Smooth muscle cell (in vitro differentiated cells): ENCODE results near the gene B4GALNT4. TPM values are rescaled to one million over a fixed set of nuclear protein-coding genes. Genes with fewer than 3 reads are reported as not detected.
"Not testable (repeated sequence)": the region's sequence is repeated elsewhere in the genome, so short reads cannot be mapped to it uniquely, and the experiment has no call there.

Experiments used
- DNase-seq: peaks from one replicate; lab custom pipeline; 2025; ENCODE audit not compliant: unreplicated experiment; lab: John Stamatoyannopoulos, UW
- H2AFZ ChIP-seq: fragments of 200-600 bp; sonication (generic); 2 replicates; pipeline ENCODE4 v1.6.0; 2016; ENCODE audit warnings: antibody characterized with exemption, low read depth, mild to moderate bottlenecking
- H3F3A ChIP-seq: fragments of 200-600 bp; sonication (generic); 2 replicates; pipeline ENCODE4 v1.6.0; 2017; ENCODE audit warnings: antibody characterized with exemption, low read depth
- H3K27ac ChIP-seq: fragments of 200-600 bp; sonication (generic); 2 replicates; pipeline ENCODE4 v1.5.1; 2016; ENCODE audit warnings: low read depth, mild to moderate bottlenecking
- H3K27me3 ChIP-seq: fragments of 200-600 bp; sonication (generic); 2 replicates; pipeline ENCODE4 v1.6.1; 2016; ENCODE audit warnings: low read depth, mild to moderate bottlenecking
- H3K36me3 ChIP-seq: fragments of 200-600 bp; sonication (generic); 2 replicates; pipeline ENCODE4 v1.5.1; 2016; ENCODE audit warnings: low read depth
- H3K4me1 ChIP-seq: fragments of 200-600 bp; sonication (generic); 2 replicates; pipeline ENCODE4 v1.5.1; 2016; ENCODE audit warnings: low read depth
- H3K4me2 ChIP-seq: fragments of 200-600 bp; sonication (generic); 2 replicates; pipeline ENCODE4 v1.6.0; 2016; ENCODE audit warnings: mild to moderate bottlenecking
- H3K4me3 ChIP-seq: fragments of 200-600 bp; sonication (generic); 2 replicates; pipeline ENCODE4 v1.5.1; 2016; ENCODE audit warnings: mild to moderate bottlenecking
- H3K79me2 ChIP-seq: fragments of 200-600 bp; sonication (generic); 2 replicates; pipeline ENCODE4 v1.6.0; 2016; ENCODE audit warnings: low read depth, mild to moderate bottlenecking
- H3K9ac ChIP-seq: fragments of 200-600 bp; sonication (generic); 2 replicates; pipeline ENCODE4 v1.6.0; 2016; ENCODE audit warnings: low read depth
- H3K9me3 ChIP-seq: fragments of 200-600 bp; sonication (generic); replicated peaks from 2 replicates; pipeline ENCODE4 v1.5.1; 2016; ENCODE audit warnings: low read depth
- H4K20me1 ChIP-seq: fragments of 200-600 bp; sonication (generic); 2 replicates; pipeline ENCODE4 v1.6.0; 2016; ENCODE audit warnings: low read depth
- WGBS: methylation state at CpG from one replicate; pipeline ENCODE4 v1.1.7; 2016; ENCODE audit warnings: low lambda C conversion rate; 5-methylcytosine and 5-hydroxymethylcytosine counted together
- polyA plus RNA-seq: library from polyadenylated mRNA; unstranded; fragments of >200 nt; fragmentation: Nextera tagmentation; extraction: Ambion mirVana; gene quantifications from 2 replicates; pipeline ENCODE4 v1.2.1, GENCODE V29; 2016
- total RNA-seq: library from RNA; depleted of rRNA; stranded (reverse); fragments of >200 nt; gene quantifications from 2 replicates; pipeline ENCODE4 v1.2.3, GENCODE V29; 2014
- TF ChIP-seq, protein P1 (sequence below): fragments of 200-600 bp; sonication (generic); IDR thresholded peaks from 2 replicates; pipeline ENCODE4 v1.5.1; 2017; ENCODE audit warnings: borderline replicate concordance, mild to moderate bottlenecking, antibody characterized with exemption; ENCODE audit not compliant: insufficient read depth, poor library complexity, severe bottlenecking

B4GALNT4 gene
- total and polyA plus RNA-seq, 2 experiments from 2014 or later = 21.9 to 45.8 TPM

- peaks cover 3% of the 10 kb centered on the region for H3K79me2 ChIP-seq
- no peaks in the 10 kb centered on the region for H3K36me3 ChIP-seq
- no peaks in the 10 kb centered on the region for H4K20me1 ChIP-seq
- 97% methylated on average over 23 of the region's 23 CpGs for WGBS
- H3F3A ChIP-seq = peaks cover 8% of the 10 kb centered on the region
- H3K27ac ChIP-seq = no peak overlapping the region
- DNase-seq = no peak
- no peaks in the 10 kb centered on the region for H3K27me3 ChIP-seq
- H2AFZ ChIP-seq = no peak overlapping the region
- no peak overlapping the region for H3K9ac ChIP-seq
- no peak overlapping the region for H3K4me2 ChIP-seq
- TF ChIP-seq, protein P1, sequence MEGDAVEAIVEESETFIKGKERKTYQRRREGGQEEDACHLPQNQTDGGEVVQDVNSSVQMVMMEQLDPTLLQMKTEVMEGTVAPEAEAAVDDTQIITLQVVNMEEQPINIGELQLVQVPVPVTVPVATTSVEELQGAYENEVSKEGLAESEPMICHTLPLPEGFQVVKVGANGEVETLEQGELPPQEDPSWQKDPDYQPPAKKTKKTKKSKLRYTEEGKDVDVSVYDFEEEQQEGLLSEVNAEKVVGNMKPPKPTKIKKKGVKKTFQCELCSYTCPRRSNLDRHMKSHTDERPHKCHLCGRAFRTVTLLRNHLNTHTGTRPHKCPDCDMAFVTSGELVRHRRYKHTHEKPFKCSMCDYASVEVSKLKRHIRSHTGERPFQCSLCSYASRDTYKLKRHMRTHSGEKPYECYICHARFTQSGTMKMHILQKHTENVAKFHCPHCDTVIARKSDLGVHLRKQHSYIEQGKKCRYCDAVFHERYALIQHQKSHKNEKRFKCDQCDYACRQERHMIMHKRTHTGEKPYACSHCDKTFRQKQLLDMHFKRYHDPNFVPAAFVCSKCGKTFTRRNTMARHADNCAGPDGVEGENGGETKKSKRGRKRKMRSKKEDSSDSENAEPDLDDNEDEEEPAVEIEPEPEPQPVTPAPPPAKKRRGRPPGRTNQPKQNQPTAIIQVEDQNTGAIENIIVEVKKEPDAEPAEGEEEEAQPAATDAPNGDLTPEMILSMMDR = no peak
- no peak overlapping the region for H3K4me3 ChIP-seq
- H3K9me3 ChIP-seq = no peaks in the 10 kb centered on the region
- H3K4me1 ChIP-seq = peaks cover 38% of the 10 kb centered on the region
Observed at GRCh38 chr11:332651-333480, 36.4 kb upstream of the B4GALNT4 start.

DNA sequence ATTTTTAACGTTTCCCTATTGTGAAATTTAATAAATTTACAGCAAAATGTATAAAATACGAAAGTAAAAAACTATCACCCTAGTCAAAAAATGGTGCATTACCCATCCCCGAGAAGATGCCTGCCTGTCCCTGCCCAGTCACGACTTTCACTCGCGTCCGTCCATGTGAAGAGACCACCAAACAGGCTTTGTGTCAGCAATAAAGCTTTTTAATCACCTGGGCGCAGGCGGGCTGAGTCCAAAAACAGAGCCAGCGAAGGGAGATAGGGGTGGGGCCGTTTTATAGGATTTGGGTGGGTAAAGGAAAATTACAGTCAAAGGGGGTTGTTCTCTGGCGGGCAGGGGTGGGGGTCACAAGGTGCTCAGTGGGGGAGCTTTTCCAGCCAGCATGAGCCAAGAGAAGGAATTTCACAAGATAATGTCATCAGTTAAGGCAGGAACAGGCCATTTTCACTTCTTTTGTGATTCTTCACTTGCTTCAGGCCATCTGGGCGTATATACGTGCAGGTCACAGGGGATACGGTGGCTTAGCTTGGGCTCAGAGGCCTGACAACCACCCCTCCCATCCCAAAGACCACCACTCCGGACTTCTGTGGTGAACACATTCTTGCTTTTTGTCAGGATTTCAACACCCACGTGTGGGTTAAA is 35.6 kb upstream of the B4GALNT4 start:
- H3K4me2 ChIP-seq = peak overlapping the region; percentile 77
- H3K4me3 ChIP-seq, H3F3A ChIP-seq, H4K20me1 ChIP-seq, H3K36me3 ChIP-seq, H3K27me3 ChIP-seq, H3K9me3 ChIP-seq, DNase-seq, H3K9ac ChIP-seq, H3K79me2 ChIP-seq: not testable (repeated sequence)
- H3K27ac ChIP-seq = peak overlapping the region; percentile 87
- H3K4me1 ChIP-seq = peaks cover 38% of the 10 kb centered on the region
- H2AFZ ChIP-seq = peak overlapping the region; percentile 51
- 51% methylated on average over 17 of the region's 17 CpGs for WGBS

DNA sequence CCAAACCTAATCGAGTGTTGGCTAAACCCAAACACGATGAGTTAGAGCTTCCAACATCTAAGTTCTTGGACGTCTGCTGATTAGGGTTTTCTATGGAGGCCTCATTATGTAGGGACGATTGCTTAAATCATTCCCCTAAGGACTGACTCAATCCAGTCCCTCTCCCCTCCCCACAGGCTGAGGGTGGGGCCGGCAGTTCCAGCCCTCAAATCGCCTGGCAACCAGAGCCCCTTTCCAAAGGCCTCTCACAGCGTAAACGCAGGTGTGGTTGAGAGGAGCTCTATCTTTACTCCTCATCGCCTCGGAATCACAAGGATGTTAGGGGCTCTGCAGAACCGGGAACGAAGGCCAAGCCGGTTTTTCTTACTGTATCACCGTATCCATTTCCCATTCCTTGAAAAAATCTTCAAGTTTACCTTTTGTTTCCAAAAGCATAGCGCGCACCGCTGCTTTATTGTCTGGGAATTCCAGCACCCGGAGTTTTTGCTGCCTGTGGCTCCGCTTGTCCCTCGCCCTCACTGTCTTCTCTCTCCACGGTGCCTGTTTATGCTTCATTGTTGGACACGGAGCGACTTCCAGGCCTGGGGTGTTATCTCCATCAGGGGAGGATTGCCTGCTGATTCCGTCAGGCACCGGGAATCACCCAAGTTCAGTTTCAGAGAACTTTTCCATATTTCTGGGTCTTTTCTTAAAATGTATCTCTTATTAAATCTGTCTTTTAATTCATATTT is 34.9 kb upstream of the B4GALNT4 start:
- Histone ChIP-seq H3K36me3 (no peaks in the 10 kb centered on the region), H3K27ac (peak overlapping the region; percentile 87), H3K9ac (peak overlapping the region; percentile 31), H3K4me3 (peak overlapping the region; percentile 23), H3K4me2 (peak overlapping the region; percentile 77), H3K9me3 (no peaks in the 10 kb centered on the region), H4K20me1 (no peaks in the 10 kb centered on the region), H3K27me3 (no peaks in the 10 kb centered on the region), H3K79me2 (no peaks in the 10 kb centered on the region), H2AFZ (peak overlapping the region; percentile 51), H3K4me1 (peaks cover 38% of the 10 kb centered on the region), H3F3A (peaks cover 2% of the 10 kb centered on the region)
- no peak for DNase-seq
- 3% methylated on average over 25 of the region's 25 CpGs for WGBS
- TF ChIP-seq, protein P1 = no peak
